ENCODE results near the gene CALM3.

CALM3 gene

DNA sequence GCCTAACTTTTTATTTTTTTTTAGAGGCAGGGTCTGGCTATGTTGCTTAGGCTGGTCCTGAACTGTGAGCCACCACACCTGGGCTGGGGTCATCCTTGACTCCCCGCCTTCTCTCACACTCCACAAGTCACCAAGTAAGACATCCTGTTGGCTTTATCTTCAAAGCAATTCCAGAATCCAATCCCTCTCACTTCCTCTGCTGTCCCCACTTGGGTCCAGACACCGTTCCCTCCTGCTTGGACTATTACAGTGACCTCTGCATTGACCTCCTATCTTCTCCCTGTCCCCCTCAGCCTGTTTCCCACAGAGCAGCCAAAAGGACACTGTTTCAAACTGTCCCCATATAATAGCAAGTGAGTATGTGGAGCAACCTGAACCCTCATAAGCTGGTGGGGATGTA, 39.5 kb downstream of the CALM3 start:
- no peak for DNase-seq

DNA sequence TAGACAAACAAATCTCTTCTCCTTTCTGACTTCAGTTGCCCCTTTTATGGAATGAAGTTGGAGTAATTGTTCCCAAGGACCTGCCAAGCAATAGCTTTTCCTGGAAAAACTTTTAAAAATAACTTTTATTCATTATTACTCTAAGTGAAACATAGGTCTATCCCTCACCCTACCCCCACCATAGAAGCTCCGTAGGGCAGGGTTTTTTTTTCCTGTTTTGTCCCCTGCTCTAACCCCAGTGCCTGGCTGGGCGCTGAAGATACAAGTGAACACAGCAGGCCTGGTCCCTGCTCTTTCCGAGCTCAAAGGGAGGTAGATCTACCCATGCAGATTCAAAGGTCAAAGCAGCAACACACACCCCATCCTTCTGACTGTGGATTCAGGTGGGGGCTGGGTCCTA, 43.6 kb downstream of the CALM3 start:
- DNase-seq: no peak

DNA sequence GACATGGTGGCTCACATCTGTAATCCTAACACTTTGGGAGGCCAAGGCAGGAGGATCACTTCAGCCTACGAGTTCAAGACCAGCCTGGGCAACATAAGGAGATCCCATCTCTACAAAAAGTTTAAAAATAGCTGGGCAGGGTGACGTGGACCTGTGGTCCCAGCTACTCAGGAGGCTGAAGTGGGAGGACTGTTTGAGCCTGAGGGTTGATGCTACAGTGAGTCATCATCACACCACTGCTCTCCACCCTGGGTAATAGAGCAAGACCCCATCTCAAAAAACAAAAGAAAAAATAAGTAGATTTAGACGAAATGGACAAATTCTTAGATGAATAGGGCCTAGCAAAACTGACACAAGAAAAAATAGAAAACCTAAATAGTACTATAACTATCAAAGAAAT, 45.3 kb downstream of the CALM3 start:
- no peak for DNase-seq

DNA sequence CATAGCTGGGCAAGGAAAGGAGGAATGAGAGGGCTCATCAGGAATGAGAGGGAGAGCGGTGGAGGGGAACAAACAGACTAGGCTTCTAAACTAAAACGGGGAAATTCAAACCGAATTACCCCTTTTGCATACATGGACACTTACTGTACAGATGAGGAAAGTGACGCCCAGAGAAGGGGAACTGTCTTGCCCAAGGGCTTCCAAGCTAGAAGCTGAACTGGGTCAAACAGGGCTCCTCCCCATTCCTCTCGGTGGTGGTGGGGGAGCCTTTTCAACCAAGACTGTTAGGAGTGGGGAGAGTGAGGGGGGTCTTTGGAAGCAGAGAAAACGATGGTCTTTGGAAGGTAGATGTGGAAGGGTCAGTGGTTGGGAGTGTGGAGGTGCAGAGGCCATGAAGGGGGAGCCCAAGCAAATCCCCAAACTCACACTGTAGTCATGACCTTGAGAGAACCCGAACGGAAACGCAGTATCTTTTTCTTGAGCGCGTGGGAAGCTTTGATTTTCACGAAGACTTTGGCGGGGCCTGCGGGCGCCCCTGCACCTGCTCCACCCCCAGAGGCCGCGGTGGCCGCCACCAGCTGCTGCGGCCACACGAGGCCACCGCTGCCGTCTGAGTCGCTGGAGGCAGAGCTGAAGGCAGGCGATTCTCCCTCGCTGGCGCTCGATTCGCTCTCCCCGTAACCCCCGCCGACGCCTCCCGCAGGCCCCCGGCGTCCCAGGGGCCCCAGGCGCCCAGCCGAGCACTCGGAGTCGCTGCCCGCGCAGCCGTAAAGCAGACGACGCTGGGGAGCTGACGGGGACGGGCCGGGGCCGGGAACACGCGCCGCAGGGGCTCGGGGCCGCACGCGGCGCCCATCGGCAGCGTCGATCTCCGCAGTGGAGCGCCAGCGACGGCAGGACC, 47.2 kb downstream of the CALM3 start:
- DNase-seq: no peak

DNA sequence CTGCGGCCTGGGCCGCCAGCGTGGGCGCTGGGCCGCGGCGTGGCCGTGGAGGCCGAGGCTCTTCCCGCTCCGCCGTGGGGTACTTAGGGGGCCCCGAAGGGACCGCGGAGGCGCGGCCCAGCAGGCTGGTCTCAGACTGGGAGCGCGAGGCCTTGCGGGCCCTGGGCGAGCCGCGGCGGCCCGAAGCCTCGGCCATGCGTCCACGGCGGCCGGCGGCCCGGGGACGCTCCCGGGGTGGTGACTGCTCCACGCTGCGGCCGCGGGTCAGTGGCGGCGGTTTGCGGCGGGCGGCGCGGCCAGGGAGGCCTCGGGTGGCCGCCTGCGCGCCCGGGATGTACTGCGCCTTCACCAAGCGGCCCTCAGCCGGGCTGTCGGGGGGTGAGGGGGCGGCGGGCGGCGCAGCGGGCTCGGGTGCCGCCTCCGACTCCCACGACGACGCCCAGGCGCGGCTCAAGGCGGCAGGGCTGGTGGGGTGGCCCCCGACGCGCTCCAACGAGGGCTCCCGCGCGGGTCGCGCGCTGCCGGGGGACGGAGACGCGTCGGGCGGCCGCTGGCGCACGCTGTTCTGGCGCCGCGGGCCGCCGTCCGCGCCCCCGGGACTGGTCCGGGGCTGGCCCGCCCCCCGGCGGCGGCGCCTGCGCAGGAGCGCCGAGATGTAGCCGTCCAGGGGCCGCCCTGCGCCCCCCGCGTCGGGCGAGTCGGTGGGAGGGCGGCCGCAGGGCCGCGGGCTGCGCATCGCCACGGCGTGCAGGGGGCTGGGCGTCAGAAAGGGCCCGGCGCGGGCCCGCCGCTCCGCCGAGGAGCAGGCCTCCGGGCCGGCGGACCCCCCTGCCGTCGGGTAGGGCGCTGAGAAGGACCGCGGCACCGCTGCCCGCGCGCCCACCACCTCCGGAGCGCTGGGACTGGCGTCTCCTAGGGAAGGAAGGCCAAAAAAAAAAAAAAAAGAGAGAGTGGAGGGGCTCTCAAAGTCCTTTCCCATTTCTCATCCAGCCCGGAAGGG, 48.1 kb downstream of the CALM3 start:
- no peak for DNase-seq

DNA sequence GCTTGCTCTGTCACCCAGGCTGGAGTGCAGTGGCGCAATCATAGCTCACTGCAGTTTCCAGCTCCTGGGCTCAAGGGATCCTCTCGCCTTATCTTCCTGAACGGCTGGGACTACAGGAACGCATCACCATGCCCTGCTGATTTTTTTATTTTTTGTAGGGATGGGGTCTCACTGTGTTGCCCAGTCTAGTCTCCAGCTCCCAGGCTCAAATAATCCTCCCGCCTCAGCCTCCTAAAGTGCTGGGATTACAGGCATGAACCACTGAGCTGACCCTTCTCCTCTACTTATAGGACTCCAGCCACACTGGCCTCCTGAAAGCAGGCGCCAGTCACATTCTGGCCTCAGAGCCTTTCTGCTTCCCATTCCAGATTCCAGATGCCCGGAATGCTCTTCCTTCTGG, 49.3 kb downstream of the CALM3 start:
- no peak for DNase-seq

DNA sequence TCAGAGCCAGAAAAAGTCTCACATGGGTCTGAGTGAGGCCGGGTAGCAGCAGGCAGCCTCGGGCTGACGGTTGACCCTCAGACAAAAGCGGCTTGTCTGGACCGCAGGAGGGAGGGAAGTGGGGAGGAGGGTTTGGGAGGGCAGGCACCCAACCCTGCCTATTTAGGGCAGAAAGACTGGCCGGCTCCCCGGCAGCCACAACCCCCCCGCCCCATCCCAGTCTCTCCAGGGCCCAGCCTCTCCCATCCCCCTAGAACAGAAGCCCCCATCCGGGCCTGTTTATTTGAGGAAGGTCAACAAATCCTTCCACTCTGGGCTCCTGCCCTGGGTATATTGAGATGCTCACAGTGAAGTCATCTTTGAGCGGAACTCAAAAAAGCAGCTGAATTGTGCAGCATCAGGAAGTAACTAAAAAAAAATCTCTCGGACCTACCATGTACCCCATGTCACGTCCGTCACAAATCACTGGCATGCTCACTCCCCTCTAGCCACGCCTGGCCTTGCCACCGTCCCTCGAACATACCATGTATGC, 53.6 kb downstream of the CALM3 start:
- peak; percentile 67 for DNase-seq

DNA sequence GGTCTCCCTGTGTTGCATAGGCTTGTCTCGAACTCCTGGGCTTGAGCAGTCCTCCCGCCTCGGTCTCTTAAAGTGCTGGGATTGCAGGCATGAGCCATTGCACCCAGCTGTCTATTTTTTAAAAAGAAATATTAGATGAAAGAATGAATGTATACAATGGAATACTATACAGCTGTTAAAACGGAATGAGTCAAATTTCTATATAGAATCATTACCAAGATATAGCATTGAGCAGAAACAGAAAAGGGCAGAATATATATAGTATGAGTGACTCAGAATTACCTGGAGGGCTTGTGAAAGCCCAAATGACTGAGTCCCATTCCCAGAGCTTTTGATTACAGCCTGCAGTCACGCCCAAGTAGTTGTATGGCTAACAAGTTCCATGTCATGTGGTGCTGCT, 55.4 kb downstream of the CALM3 start:
- DNase-seq: no peak

DNA sequence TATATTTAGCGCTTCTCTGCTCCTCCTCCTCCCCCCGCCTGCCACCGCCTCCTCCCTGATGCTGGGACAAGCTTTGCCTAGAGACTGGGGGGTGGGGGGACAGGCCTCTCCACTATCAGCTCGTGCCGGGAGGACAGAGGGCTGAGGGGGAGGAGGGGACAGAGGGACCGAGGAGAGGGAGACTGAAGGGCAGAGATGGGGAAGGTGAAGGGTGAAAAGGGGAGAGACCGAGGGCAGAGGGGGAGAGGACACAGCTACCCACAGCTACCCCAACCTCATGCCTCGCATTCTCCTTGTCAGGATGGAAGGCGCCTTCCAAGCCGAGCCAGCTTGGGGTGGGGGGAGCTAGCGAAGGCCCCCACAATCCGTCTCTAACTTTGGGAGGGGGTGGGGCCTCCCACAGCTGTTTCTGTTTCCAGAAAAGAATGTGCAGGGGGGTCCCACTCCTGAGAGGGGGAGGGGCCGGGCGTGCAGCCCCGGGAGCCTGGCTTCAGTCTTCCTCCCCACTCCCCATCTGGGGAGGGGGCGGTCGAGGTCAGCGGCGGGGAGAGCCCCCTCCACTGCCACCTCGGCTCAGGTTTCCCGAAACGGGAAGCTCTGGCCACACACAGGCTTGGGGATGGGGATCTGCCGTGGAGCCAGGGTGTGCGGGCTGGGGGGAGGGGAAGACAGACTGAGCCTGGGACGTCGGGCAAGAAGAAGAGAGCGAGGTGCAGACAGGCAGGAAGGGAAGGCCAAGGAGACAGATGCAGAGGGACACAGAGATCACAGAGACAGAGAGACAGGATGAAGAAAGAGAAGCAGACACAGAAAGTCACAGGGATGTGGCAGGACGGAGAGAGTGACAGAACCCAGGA, 58.2 kb downstream of the CALM3 start:
- peak; percentile 74 for DNase-seq

DNA sequence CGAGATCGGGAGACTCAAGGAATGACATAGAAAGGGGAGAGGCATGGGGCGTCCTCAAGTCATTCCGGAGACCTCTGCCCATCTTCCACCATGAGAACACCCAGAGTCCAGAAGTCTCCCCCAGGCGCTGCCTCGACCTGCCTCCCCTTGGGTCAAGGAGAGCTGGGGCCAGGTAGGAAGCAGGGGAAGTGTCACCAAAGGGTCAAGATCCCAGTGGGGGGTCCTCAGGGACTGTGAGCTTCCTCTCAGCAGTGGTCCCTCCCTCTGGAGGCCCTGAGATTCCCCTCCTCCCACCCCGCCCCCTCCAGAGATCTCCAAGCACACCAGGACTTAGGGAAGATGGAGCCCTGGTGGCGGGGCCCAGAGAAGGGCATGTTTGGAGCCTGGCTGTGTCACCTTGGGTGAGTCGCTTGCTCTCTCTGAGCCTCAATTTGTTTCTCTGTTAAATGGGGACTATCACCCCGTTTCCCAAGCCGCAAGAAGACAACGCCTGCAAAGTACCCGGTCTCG, 58.9 kb downstream of the CALM3 start:
- peak; percentile 72 for DNase-seq
